ENCODE data around the gene SEPHS2. TPM values are rescaled to one million over a fixed set of nuclear protein-coding genes. Genes with fewer than 3 reads are reported as not detected.
A peak's percentile ranks its signal among the peaks of the same experiment; 100 is the strongest.
"Not testable (repeated sequence)": the region's sequence is repeated elsewhere in the genome, so short reads cannot be mapped to it uniquely, and the experiment has no call there.

SEPHS2 gene, protein sequence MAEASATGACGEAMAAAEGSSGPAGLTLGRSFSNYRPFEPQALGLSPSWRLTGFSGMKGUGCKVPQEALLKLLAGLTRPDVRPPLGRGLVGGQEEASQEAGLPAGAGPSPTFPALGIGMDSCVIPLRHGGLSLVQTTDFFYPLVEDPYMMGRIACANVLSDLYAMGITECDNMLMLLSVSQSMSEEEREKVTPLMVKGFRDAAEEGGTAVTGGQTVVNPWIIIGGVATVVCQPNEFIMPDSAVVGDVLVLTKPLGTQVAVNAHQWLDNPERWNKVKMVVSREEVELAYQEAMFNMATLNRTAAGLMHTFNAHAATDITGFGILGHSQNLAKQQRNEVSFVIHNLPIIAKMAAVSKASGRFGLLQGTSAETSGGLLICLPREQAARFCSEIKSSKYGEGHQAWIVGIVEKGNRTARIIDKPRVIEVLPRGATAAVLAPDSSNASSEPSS
- 10 to 100 TPM; 48.9 to 79.1 TPM for total RNA-seq

- no peaks in the 10 kb centered on the region for H3K27me3 Mint-ChIP-seq
- peaks cover 31% of the 10 kb centered on the region for H3K36me3 Mint-ChIP-seq (ENCODE audit: low read depth)
- peak; percentile 97 for ATAC-seq (replicated peaks)
- peak within 1 kb of the TSS; percentile 91 for H3K4me3 Mint-ChIP-seq
- peak within 1 kb of the TSS; percentile 90 for H3K27ac Mint-ChIP-seq
- peaks cover 3% of the 10 kb centered on the region for H3K9me3 Mint-ChIP-seq
- peaks cover 26% of the 10 kb centered on the region for H3K4me1 Mint-ChIP-seq
Measured at GRCh38 chr16:30445408-30446202, at the start of gene SEPHS2. Gene SEPHS2, minus strand, starts transcription at chr16:30445874. Its CDS starts 147 bp downstream, at chr16:30445727.

DNA sequence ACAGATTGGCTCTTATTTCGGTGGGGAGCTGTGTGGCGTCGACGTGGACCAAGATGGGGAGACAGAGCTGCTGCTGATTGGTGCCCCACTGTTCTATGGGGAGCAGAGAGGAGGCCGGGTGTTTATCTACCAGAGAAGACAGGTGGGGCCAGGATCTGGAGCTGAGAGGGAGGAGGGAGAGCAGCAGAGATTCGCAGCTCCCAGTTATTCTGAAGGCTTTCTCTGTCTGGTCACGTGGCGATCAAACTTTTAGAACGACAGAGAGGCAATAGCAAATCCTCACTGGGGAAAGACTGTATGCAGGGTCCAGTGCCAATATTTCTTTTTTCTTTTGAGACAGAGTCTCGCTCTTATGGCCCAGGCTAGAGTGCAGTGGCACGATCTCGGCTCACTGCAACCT lies 49.0 kb upstream of the SEPHS2 start:
- Mint-ChIP-seq H3K4me3 (no peak overlapping the region), H3K4me1 (peaks cover 13% of the 10 kb centered on the region), H3K27me3 (no peaks in the 10 kb centered on the region), H3K27ac (peak overlapping the region; percentile 17), H3K36me3 (ENCODE audit: low read depth) (peaks cover 92% of the 10 kb centered on the region), H3K9me3 (no peaks in the 10 kb centered on the region)
- ATAC-seq (replicated peaks): no peak

GRCh38 chr16:30493941-30494488 lies 48.3 kb upstream of the SEPHS2 start:
- peak overlapping the region; percentile 17 for H3K27ac Mint-ChIP-seq
- H3K4me3 Mint-ChIP-seq: no peak overlapping the region
- ATAC-seq (replicated peaks): no peak
- peaks cover 92% of the 10 kb centered on the region for H3K36me3 Mint-ChIP-seq (ENCODE audit: low read depth)
- no peaks in the 10 kb centered on the region for H3K9me3 Mint-ChIP-seq
- peaks cover 13% of the 10 kb centered on the region for H3K4me1 Mint-ChIP-seq
- no peaks in the 10 kb centered on the region for H3K27me3 Mint-ChIP-seq

DNA sequence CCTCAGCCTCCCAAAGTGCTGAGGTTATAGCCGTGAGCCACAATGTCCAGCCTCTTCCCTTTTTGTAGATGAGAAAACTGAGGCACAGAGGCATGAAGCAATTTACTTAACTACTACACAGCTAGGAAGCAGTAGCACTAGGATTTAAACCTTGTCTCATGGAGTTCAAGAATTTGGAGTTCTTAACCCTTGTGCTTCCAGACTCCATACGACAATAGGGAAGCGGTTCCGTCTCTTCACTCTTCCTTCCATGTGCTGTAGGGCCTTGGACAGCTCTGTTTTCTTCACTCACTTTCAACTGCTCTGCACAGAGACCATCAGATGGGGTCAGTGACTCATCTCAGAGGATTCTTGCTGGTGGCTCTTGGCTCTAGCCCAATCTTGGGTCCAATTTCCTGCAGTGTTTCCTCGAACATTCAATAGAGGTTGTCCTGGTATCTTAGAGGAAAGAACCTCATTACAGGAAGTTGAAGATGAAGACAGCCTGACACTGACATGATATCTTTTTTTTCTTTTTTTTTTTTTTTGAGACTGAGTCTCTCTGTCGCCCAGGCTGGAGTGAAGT lies 46.2 kb upstream of the SEPHS2 start:
- no peak for ATAC-seq (replicated peaks)
- Mint-ChIP-seq H3K9me3 (no peaks in the 10 kb centered on the region), H3K4me1 (peaks cover 19% of the 10 kb centered on the region), H3K36me3 (ENCODE audit: low read depth) (peaks cover 91% of the 10 kb centered on the region), H3K4me3 (no peak overlapping the region), H3K27ac (peak overlapping the region; percentile 75), H3K27me3 (no peaks in the 10 kb centered on the region)

DNA sequence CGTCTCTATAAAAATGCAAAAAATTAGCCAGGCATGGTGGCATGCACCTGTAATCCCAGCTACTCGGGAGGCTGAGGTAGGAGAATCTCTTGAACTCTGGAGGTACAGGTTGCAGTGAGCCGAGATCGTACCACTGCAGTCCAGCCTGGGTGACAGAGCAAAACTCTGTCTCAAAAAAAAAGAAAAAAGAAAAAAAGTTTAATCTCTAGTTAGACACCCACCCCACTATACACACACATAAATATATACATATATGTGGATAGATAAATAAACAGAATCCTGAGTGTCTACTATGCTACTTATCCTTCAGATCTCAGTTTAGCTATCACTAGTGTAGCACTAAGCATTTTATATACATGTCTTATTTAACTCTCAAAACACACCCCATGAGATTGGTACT lies 45.6 kb upstream of the SEPHS2 start:
- H3K36me3 Mint-ChIP-seq (ENCODE audit: low read depth): peaks cover 91% of the 10 kb centered on the region
- no peaks in the 10 kb centered on the region for H3K27me3 Mint-ChIP-seq
- H3K4me3 Mint-ChIP-seq: no peak overlapping the region
- peaks cover 19% of the 10 kb centered on the region for H3K4me1 Mint-ChIP-seq
- H3K9me3 Mint-ChIP-seq: no peaks in the 10 kb centered on the region
- peak overlapping the region; percentile 75 for H3K27ac Mint-ChIP-seq
- ATAC-seq (replicated peaks): no peak

GRCh38 chr16:30490210-30490609 lies 44.5 kb upstream of the SEPHS2 start:
- H3K4me1 Mint-ChIP-seq: peaks cover 23% of the 10 kb centered on the region
- H3K4me3 Mint-ChIP-seq: no peak overlapping the region
- no peaks in the 10 kb centered on the region for H3K27me3 Mint-ChIP-seq
- H3K27ac Mint-ChIP-seq: no peak overlapping the region
- H3K9me3 Mint-ChIP-seq: no peaks in the 10 kb centered on the region
- no peak for ATAC-seq (replicated peaks)
- H3K36me3 Mint-ChIP-seq (ENCODE audit: low read depth): peaks cover 93% of the 10 kb centered on the region

- Mint-ChIP-seq H3K27ac (peak overlapping the region; percentile 39), H3K9me3 (no peaks in the 10 kb centered on the region), H3K27me3 (no peaks in the 10 kb centered on the region), H3K36me3 (ENCODE audit: low read depth) (peaks cover 93% of the 10 kb centered on the region), H3K4me1 (peaks cover 23% of the 10 kb centered on the region), H3K4me3 (no peak overlapping the region)
- ATAC-seq (replicated peaks): no peak
Measured at GRCh38 chr16:30488764-30489605, 43.3 kb upstream of the SEPHS2 start.

DNA sequence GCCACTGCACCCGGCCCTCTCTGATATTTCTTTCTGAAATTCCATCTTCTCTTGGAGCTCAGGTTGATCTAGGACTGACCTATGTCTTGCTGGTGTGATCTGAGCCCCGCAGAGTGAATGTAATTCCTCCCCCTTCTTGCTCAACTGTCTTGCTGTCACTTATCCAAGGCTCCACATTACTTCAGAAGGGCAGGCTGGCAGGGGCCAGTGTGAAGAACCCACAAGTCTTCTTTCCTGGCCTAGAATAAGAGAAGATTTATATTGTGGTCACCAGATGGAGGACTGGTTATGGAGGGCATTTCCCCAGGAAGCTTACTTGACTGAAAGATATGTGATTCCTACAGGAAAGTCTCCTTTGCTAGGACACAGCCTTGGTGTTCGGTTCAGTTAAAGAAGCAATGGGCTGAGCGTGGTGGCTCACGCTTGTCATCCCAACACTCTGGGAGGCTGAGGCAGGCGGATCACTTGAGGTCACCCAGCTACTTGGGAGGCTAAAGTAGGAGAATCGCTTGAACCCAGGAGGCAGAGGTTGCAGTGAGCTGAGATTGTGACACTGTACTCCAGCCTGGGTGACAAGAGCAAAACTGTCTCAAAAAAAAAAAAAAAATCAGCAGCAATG lies 40.3 kb upstream of the SEPHS2 start:
- peaks cover 99% of the 10 kb centered on the region for H3K36me3 Mint-ChIP-seq (ENCODE audit: low read depth)
- no peak overlapping the region for H3K4me3 Mint-ChIP-seq
- no peaks in the 10 kb centered on the region for H3K9me3 Mint-ChIP-seq
- H3K27ac Mint-ChIP-seq: peak overlapping the region; percentile 2
- no peak for ATAC-seq (replicated peaks)
- H3K27me3 Mint-ChIP-seq: no peaks in the 10 kb centered on the region
- H3K4me1 Mint-ChIP-seq: peaks cover 22% of the 10 kb centered on the region

- ATAC-seq (replicated peaks): no peak
- Mint-ChIP-seq H3K27me3 (no peaks in the 10 kb centered on the region), H3K4me3 (no peak overlapping the region), H3K4me1 (peaks cover 16% of the 10 kb centered on the region), H3K36me3 (ENCODE audit: low read depth) (peaks cover 99% of the 10 kb centered on the region), H3K9me3 (no peaks in the 10 kb centered on the region), H3K27ac (no peak overlapping the region)
Measured at GRCh38 chr16:30484887-30485286, 39.2 kb upstream of the SEPHS2 start.

DNA sequence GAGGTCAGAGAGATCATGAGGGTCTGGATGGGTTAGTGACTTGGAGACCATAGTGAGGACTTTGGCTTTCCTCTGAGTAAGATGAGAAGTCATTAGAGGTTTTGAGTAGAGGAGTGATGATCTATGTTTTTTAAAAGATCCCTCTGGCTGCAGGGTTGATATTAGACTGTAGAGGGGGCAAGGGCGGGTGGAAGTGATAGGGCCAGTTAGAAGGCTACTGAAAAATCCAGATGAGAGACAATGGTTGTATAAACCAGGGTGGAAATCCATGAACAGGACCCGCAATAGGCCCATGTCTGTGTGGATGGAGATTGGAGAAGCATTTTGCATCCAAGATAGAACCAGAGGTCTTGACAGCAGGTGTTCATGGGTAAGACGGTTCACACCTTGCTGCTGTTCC lies 36.7 kb upstream of the SEPHS2 start:
- Mint-ChIP-seq H3K36me3 (ENCODE audit: low read depth) (peaks cover 99% of the 10 kb centered on the region), H3K27me3 (no peaks in the 10 kb centered on the region), H3K27ac (peak overlapping the region; percentile 31), H3K4me1 (peaks cover 20% of the 10 kb centered on the region), H3K9me3 (no peaks in the 10 kb centered on the region), H3K4me3 (no peak overlapping the region)
- peak; percentile 28 for ATAC-seq (replicated peaks)

- no peak overlapping the region for H3K4me3 Mint-ChIP-seq
- ATAC-seq (replicated peaks): no peak
- peaks cover 27% of the 10 kb centered on the region for H3K4me1 Mint-ChIP-seq
- no peaks in the 10 kb centered on the region for H3K9me3 Mint-ChIP-seq
- peaks cover 100% of the 10 kb centered on the region for H3K36me3 Mint-ChIP-seq (ENCODE audit: low read depth)
- no peak overlapping the region for H3K27ac Mint-ChIP-seq
- no peaks in the 10 kb centered on the region for H3K27me3 Mint-ChIP-seq
Measured at GRCh38 chr16:30481381-30481780, 35.7 kb upstream of the SEPHS2 start.

GRCh38 chr16:30478766-30479478 lies 33.2 kb upstream of the SEPHS2 start:
- H3K27ac Mint-ChIP-seq: no peak overlapping the region
- H3K4me1 Mint-ChIP-seq: peaks cover 29% of the 10 kb centered on the region
- H3K27me3 Mint-ChIP-seq: no peaks in the 10 kb centered on the region
- H3K9me3 Mint-ChIP-seq: no peaks in the 10 kb centered on the region
- ATAC-seq (replicated peaks): no peak
- no peak overlapping the region for H3K4me3 Mint-ChIP-seq
- peaks cover 100% of the 10 kb centered on the region for H3K36me3 Mint-ChIP-seq (ENCODE audit: low read depth)

- Mint-ChIP-seq H3K4me1 (peaks cover 29% of the 10 kb centered on the region), H3K36me3 (ENCODE audit: low read depth) (peaks cover 100% of the 10 kb centered on the region), H3K4me3 (peak overlapping the region; percentile 46), H3K27ac (peak overlapping the region; percentile 63)
- not testable (repeated sequence) for H3K9me3 Mint-ChIP-seq; ATAC-seq (replicated peaks); H3K27me3 Mint-ChIP-seq
Measured at GRCh38 chr16:30477773-30478172, 32.1 kb upstream of the SEPHS2 start.

Measured in activated T-helper 17 cell treated with anti-CD3 and anti-CD28 coated beads, Interleukin-2, amount 50 U/mL, for 72 hours (primary cell).